ENCODE measurements around the gene ZIC2.

ZIC2 gene

GRCh38 chr13:99959540-99960230 lies 21.9 kb upstream of the ZIC2 start:
- no peak overlapping the region for H3K4me3 ChIP-seq (ENCODE audit: low read depth, low read length)
- no peak for DNase-seq (ENCODE audit: low read depth)
- no peak for TF ChIP-seq CTCF (IDR thresholded peaks at IDR 0.05; ENCODE audit: insufficient read depth, low read depth, low read length, missing control alignments)

- TF ChIP-seq CTCF (IDR thresholded peaks at IDR 0.05; ENCODE audit: insufficient read depth, low read depth, low read length, missing control alignments) = no peak
- DNase-seq (ENCODE audit: low read depth) = no peak
- no peak overlapping the region for H3K4me3 ChIP-seq (ENCODE audit: low read depth, low read length)
Observed at GRCh38 chr13:99960663-99961311, 20.8 kb upstream of the ZIC2 start.

- no peak for DNase-seq (ENCODE audit: low read depth)
- no peak for TF ChIP-seq CTCF (IDR thresholded peaks at IDR 0.05; ENCODE audit: insufficient read depth, low read depth, low read length, missing control alignments)
- H3K4me3 ChIP-seq (ENCODE audit: low read depth, low read length) = no peak overlapping the region
Observed at GRCh38 chr13:99961636-99962035, 19.9 kb upstream of the ZIC2 start.

- no peak for DNase-seq (ENCODE audit: low read depth)
Observed at GRCh38 chr13:99962242-99962641, 19.3 kb upstream of the ZIC2 start.

GRCh38 chr13:99963816-99964339 lies 17.7 kb upstream of the ZIC2 start:
- no peak overlapping the region for H3K4me3 ChIP-seq (ENCODE audit: low read depth, low read length)
- TF ChIP-seq CTCF (IDR thresholded peaks at IDR 0.05; ENCODE audit: insufficient read depth, low read depth, low read length, missing control alignments) = no peak
- DNase-seq (ENCODE audit: low read depth) = no peak

More at GRCh38 chr13:99962242-99962641, 19.3 kb upstream of the ZIC2 start:
- no peak overlapping the region for H3K4me3 ChIP-seq (ENCODE audit: low read depth, low read length)
- no peak for TF ChIP-seq CTCF (IDR thresholded peaks at IDR 0.05; ENCODE audit: insufficient read depth, low read depth, low read length, missing control alignments)

GRCh38 chr13:99965329-99966000 lies 16.1 kb upstream of the ZIC2 start:
- H3K4me3 ChIP-seq (ENCODE audit: low read depth, low read length) = no peak overlapping the region

More at GRCh38 chr13:99965329-99966000, 16.1 kb upstream of the ZIC2 start:
- DNase-seq (ENCODE audit: low read depth) = no peak
- TF ChIP-seq CTCF (IDR thresholded peaks at IDR 0.05; ENCODE audit: insufficient read depth, low read depth, low read length, missing control alignments) = no peak
